ENCODE results near the gene APRT. TPM values are rescaled to one million over a fixed set of nuclear protein-coding genes. Genes with fewer than 3 reads are reported as not detected.
A peak's percentile ranks its signal among the peaks of the same experiment; 100 is the strongest.

Gene APRT
- total RNA-seq, 2 donors from 2014 or later = 200 to 230 TPM

- peaks cover 10% of the 10 kb centered on the region for H3K36me3 Mint-ChIP-seq (ENCODE audit: low read depth)
- 85 to 88% methylated on average over 13 to 16 of the region's 16 CpGs for WGBS, 2 experiments (ENCODE audit: insufficient coverage in 1 of 2, insufficient read length in 1 of 2)
- no peak overlapping the region for H3K27ac Mint-ChIP-seq
- DNase-seq = no peak
- Histone ChIP-seq H3K9ac (ENCODE audit: extremely low read depth, low read length, poor library complexity, severe bottlenecking) (no peak overlapping the region), H3K27me3 (ENCODE audit: control insufficient read depth, insufficient read depth, low read length, poor library complexity, severe bottlenecking) (no peaks in the 10 kb centered on the region), H3K9me3 (ENCODE audit: control insufficient read depth, low read length) (no peaks in the 10 kb centered on the region), H3K27ac (ENCODE audit: low read depth, low read length) (no peak overlapping the region), H3K4me3 (ENCODE audit: low read length) (no peak overlapping the region), H3K4me1 (ENCODE audit: control insufficient read depth, insufficient read depth, low read length) (no peaks in the 10 kb centered on the region), H3K36me3 (ENCODE audit: control insufficient read depth, insufficient read depth, low read length) (no peaks in the 10 kb centered on the region)
- H3K27me3 Mint-ChIP-seq (ENCODE audit: insufficient read depth) = no peaks in the 10 kb centered on the region
- TF ChIP-seq CTCF (conservative IDR thresholded peaks at IDR 0.05) = no peak
- no peaks in the 10 kb centered on the region for H3K9me3 Mint-ChIP-seq
- H3K4me1 Mint-ChIP-seq = no peaks in the 10 kb centered on the region
- H3K4me3 Mint-ChIP-seq = no peak overlapping the region
Measured at GRCh38 chr16:88819126-88819525, 7.4 kb upstream of the APRT start.

GRCh38 chr16:88818575-88818874 lies 6.8 kb upstream of the APRT start:
- Mint-ChIP-seq H3K9me3 (no peaks in the 10 kb centered on the region), H3K4me1 (peaks cover 5% of the 10 kb centered on the region), H3K36me3 (ENCODE audit: low read depth) (peaks cover 6% of the 10 kb centered on the region), H3K27ac (peak overlapping the region; percentile 30), H3K4me3 (no peak overlapping the region), H3K27me3 (ENCODE audit: insufficient read depth) (no peaks in the 10 kb centered on the region)
- H3K36me3 ChIP-seq (ENCODE audit: control insufficient read depth, insufficient read depth, low read length) = no peaks in the 10 kb centered on the region
- WGBS, 2 experiments (ENCODE audit: insufficient coverage in 1 of 2, insufficient read length in 1 of 2) = 94 to 95% methylated on average over 15 to 18 of the region's 18 CpGs
- H3K27ac ChIP-seq (ENCODE audit: low read depth, low read length) = peak overlapping the region; percentile 32
- H3K4me1 ChIP-seq (ENCODE audit: control insufficient read depth, insufficient read depth, low read length) = no peaks in the 10 kb centered on the region
- no peaks in the 10 kb centered on the region for H3K27me3 ChIP-seq (ENCODE audit: control insufficient read depth, insufficient read depth, low read length, poor library complexity, severe bottlenecking)
- no peak overlapping the region for H3K9ac ChIP-seq (ENCODE audit: extremely low read depth, low read length, poor library complexity, severe bottlenecking)
- H3K9me3 ChIP-seq (ENCODE audit: control insufficient read depth, low read length) = no peaks in the 10 kb centered on the region
- TF ChIP-seq CTCF (conservative IDR thresholded peaks at IDR 0.05) = no peak
- no peak overlapping the region for H3K4me3 ChIP-seq (ENCODE audit: low read length)
- DNase-seq = no peak

GRCh38 chr16:88817785-88818574 lies 6.3 kb upstream of the APRT start:
- no peaks in the 10 kb centered on the region for H3K9me3 ChIP-seq (ENCODE audit: control insufficient read depth, low read length)
- no peaks in the 10 kb centered on the region for H3K4me1 ChIP-seq (ENCODE audit: control insufficient read depth, insufficient read depth, low read length)
- Mint-ChIP-seq H3K27ac (no peak overlapping the region), H3K27me3 (ENCODE audit: insufficient read depth) (no peaks in the 10 kb centered on the region), H3K9me3 (no peaks in the 10 kb centered on the region), H3K36me3 (ENCODE audit: low read depth) (peaks cover 4% of the 10 kb centered on the region), H3K4me3 (no peak overlapping the region), H3K4me1 (peaks cover 5% of the 10 kb centered on the region)
- no peak overlapping the region for H3K9ac ChIP-seq (ENCODE audit: extremely low read depth, low read length, poor library complexity, severe bottlenecking)
- 92 to 94% methylated on average over 34 to 40 of the region's 40 CpGs for WGBS, 2 experiments (ENCODE audit: insufficient coverage in 1 of 2, insufficient read length in 1 of 2)
- TF ChIP-seq CTCF (conservative IDR thresholded peaks at IDR 0.05) = no peak
- no peaks in the 10 kb centered on the region for H3K36me3 ChIP-seq (ENCODE audit: control insufficient read depth, insufficient read depth, low read length)
- no peak overlapping the region for H3K4me3 ChIP-seq (ENCODE audit: low read length)
- no peaks in the 10 kb centered on the region for H3K27me3 ChIP-seq (ENCODE audit: control insufficient read depth, insufficient read depth, low read length, poor library complexity, severe bottlenecking)
- DNase-seq = no peak
- H3K27ac ChIP-seq (ENCODE audit: low read depth, low read length) = no peak overlapping the region

Data from endodermal cell (in vitro differentiated cells).